Inflammatory macrophage treated with lipopolysaccharide for 4 hours (primary cell): ENCODE measurements around the gene TMEM176A.

Experiments
- DNase-seq: peaks from one replicate; pipeline ENCODE4 v3.0.0-alpha.2; 2020

The TMEM176A gene

DNA sequence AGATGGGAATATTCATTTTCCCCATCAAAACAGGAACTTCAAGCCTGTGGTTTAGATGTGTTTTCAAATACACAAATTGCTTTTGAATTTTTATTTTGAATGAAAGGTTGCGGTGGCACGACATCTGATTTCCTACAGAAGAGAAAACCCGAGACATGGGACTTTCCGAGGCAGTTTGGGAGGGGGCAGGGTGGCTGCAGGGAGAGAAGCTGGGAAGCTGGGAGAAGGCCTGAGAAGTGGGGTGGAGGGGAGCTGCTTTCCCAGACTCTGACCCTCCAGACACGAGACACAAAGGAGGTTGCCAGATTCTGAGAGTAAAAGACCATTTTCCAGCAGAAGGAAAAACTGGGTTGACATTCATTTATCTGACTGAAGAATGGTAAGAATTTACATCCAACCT is 19.6 kb downstream of the TMEM176A start:
- no peak for DNase-seq

GRCh38 chr7:150820578-150821198 is 20.1 kb downstream of the TMEM176A start:
- no peak for DNase-seq

- no peak for DNase-seq
These were observed 22.5 kb downstream of the TMEM176A start for GRCh38 chr7:150823043-150823442.

- no peak for DNase-seq
These were observed 23.0 kb downstream of the TMEM176A start for GRCh38 chr7:150823484-150824126.

DNA sequence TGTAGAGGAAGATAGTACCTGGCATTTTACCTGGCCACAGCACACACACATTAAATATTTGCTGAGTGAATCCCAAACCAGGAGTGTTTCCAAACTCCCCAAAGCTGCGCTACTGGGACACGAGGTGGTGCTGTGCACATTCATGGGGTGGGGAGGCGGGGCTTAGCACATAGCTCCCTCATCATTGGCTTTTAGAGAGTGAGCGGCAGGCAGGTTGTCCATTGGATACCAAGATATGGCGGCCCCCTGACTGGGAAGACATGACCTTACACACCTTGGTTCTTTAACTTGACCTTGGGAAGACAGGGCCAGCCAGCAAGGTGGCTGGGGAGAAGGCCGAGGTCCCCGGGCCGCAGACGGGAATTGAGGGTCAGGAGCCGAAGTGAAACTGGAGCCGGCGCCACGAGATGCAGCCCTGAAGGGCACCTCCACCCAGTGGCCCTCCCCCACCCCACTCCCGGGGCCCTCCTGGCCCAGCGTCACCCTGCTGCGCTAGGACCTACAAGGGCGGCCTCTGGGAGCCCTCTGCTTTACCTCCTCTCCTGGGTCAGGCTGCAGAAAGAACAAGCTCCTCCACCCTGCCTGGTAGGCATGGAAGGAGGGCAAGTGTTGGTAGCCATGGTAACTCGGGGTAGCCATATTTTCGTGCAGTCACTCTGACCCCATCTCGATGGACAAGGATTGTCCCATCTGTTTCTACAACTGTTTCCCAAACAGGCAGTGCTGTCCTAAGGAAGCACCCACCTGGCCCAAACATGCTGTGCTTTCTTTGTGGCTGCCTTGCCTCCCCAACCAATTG is 24.0 kb downstream of the TMEM176A start:
- DNase-seq = no peak

- DNase-seq = no peak
These were observed 25.7 kb downstream of the TMEM176A start for GRCh38 chr7:150826061-150826849.

DNA sequence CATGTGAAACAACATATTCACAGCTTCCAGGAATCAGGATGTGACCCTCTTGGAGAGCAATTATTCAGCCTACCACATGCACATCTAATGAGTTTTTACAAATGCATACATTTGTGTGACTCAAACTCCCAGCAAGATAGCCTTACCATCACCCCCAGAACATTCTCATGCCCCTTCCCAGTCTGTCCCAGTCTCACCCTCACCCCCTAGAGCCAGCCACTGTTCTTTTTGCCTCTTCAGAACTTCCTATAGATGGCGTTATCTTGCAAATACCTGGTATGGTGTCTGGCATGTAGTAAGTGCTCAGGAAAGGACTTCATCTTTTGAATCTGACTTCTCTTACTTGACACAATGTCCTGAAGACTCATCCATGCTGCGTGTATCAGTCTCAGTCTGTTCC is 27.8 kb downstream of the TMEM176A start:
- DNase-seq = no peak

- DNase-seq = peak; percentile 83
These were observed 28.9 kb downstream of the TMEM176A start for GRCh38 chr7:150829426-150829825.

DNA sequence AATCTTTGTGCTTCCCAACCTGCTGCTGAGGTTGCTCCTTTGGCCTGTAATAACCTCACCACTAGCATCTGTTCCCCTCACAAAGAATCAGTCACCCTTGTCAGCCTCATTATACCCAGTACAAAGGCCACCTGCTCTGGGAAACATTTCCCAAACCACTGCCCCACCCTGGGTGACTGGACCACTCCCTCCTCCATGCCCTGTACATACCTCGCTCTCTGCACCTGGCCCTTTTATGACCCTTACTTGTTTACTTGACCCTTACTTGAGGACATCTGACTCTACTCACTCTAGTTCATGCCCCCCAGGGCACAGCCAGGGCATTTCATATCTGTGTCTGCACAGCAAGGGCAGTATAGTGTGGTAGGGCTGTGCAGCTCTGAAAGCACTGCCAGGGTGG is 30.4 kb downstream of the TMEM176A start:
- DNase-seq = no peak

- DNase-seq = no peak
These were observed 31.3 kb downstream of the TMEM176A start for GRCh38 chr7:150831851-150832250.

- DNase-seq = no peak
These were observed 34.5 kb downstream of the TMEM176A start for GRCh38 chr7:150835019-150835418.

DNA sequence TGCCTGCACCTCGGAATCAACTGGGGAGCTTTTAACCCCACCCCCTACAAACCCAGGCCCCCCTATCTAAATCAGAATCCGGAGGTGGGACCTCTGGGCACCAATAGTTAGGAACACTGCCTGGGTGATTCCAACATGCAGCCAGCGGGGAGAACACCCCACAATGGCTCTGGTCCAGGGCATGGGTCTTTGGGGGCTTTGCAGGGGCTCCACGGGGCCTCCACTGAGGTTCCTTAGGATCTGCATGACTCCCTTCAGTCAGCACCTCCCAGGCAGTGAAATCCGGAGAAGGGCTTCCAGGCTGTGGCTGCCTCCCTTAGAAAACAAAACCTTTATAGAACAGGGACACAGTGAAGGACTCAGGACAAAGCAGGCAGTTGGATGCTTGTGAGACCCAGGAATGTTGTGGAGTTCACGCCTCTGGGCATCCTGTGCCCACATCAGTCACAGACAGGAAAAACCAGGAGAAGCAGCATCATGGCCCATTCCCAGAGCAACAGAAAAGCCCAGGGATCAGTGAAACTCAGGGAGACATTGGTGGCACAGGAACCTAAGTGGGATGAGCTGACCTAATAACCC is 35.2 kb downstream of the TMEM176A start:
- no peak for DNase-seq

- no peak for DNase-seq
These were observed 38.5 kb downstream of the TMEM176A start for GRCh38 chr7:150838965-150839650.

DNA sequence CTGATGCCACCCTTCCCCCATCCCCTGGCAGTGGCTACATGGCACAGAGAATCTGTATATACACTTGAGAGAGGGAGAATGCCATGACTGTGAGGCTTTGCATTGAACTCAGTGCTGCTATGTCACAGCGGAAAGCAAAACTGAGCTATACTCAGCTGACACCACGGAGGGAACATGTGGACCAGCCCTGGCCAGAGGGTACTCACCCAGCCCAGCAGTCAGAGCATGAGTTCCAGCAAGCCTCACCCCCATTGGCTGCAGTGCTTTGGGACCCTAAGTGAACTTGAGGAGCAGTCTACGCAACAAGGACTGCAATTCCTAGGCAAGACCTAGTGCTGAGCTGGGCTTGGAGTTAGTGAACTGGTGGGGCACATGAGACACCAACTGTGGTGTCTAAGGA is 41.4 kb downstream of the TMEM176A start:
- no peak for DNase-seq

GRCh38 chr7:150842716-150843115 is 42.1 kb downstream of the TMEM176A start:
- DNase-seq = no peak

DNA sequence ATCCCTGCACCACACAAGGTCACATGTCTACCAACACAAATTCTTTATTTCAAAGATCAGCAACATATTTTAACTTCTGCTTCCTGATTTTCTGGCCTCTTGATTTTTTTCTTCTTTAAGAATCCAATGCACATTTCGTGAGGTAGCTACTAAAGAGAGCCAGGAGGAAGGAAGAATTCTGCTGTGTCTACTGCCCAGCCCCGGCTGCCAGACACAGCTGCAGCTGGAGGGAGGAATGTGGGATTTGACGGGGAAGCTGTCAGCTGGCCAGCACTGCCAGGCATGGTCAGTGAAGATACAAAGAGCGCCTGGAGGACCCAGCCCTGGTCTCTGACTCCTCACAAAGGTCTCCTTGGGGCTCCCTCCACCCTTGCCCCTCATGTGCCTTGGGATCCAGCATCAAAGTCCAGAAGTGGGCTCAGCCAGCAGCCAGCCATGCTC is 44.9 kb downstream of the TMEM176A start:
- DNase-seq = peak; percentile 21

- DNase-seq = no peak
These were observed 45.9 kb downstream of the TMEM176A start for GRCh38 chr7:150846291-150847115.

DNA sequence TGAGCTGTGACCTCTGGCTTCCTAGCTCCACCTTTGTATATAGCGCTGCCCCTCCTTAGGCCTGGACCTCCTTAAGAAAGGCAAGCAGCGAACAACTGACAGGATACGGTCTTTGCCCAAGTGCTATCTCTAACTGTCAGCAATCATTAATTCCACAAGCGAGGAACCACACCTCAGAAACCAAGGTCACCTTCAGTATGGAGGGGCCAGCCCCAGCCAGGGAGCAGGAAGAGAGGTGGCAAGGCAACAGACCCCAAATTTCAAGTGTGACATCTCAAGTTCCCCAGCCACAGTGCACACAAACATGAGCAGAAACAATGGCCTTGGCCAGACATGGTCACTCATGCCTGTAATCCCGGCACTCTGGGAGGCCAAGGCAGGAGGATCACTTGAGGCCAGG is 47.0 kb downstream of the TMEM176A start:
- no peak for DNase-seq

- DNase-seq = no peak
These were observed 47.5 kb downstream of the TMEM176A start for GRCh38 chr7:150848111-150848510.

DNA sequence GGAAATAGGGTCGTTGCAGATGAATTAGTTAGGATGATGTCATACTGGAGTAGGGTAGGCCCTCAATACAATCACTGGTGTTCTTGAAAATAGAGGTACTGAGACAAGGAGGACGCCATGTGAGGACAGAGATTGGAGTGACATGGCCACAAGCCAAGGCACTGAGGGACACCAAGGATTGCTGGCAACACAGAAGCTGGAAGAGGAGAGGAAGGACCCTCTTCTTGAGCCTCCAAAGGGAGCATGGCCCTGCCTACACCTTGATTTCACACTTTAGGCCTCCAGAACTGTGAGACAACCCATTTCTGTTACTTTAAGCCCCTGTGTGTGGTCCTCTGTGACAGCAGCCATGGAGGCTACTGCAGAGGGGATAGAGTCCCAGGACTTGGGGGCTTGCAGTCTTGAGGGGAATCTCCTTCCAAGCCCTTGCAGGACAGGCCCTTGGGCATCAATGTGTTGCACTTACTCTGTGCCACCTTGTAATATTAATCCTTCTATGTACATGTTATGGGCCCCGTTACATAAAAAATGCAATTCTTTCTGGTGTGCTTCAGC is 48.1 kb downstream of the TMEM176A start:
- DNase-seq = no peak

DNA sequence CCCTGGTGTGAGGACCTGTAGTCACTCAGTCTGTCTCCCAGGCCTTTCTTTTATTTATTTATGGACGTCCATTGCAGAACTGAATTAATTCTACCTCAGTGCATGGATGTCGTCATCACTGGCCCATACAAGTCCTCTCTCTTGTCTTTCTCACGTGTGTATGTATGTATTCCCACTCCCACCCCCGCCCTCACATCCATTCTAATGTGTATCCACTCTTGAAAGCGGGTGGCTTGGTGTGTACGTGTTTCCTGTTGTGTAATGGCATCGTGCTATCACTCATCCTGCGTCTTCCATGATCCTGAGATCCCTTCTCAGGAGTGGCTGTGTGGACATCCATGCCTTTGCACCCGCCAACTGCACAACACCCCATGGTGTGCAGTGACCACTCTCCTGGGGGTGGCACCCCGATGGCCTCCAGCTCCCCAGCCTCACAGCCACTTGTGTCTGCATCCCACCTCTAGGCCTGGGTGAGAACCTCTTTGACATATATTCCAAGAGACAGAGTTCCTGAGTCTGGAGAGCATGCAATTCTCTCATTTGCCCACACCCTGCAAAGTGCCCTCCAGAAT is 48.7 kb downstream of the TMEM176A start:
- no peak for DNase-seq
